ENCODE data around the gene FSIP1.
"Not testable (repeated sequence)": the region's sequence is repeated elsewhere in the genome, so short reads cannot be mapped to it uniquely, and the experiment has no call there.

Gene FSIP1

GRCh38 chr15:39782441-39783138 lies at the start of gene FSIP1:
FSIP1 (minus strand) TSS chr15:39782841; CDS start chr15:39776524, 6,317 bp downstream.
- no peak for FAIRE-seq

DNA sequence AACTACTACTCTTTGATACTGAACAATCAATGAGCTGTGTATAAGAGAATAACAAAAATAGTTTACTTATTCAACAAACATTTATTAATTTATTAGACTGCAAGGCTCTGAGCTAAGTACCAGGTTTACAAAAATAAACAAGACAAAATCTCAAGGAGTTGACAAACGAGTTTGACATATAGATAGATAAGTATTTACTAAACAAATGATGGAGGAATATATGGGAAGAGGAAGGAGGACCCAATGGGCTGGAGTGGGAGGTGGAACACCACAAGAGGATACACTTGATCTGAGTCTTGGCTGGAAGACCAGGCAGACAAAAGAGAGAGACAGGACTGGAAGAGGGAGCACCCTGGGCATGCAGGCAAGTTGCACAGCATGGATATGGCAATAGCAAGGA lies 47.5 kb upstream of the FSIP1 start:
- FAIRE-seq = no peak

GRCh38 chr15:39828374-39828931 lies 45.8 kb upstream of the FSIP1 start:
- no peak for FAIRE-seq

DNA sequence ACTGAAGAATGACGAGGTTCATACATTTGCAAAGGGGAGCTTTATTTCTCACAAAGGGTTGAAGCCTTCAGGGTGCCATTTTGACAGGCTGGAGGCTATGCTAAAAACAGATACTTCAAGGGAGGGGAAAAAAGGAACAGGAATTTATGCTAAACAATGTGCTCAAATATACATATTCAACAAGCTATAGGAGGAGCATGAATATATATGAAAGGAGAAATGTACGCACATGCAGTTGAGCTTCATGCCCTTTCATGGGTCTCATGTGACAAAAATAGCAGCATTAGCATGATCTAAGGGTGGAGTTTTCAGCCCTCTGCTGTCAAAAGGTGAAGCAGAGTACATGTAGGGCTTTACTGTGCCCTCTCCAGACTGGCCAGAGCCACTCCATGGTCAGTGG lies 44.3 kb upstream of the FSIP1 start:
- no peak for FAIRE-seq

- no peak for FAIRE-seq
Measured at GRCh38 chr15:39823634-39824033, 41.0 kb upstream of the FSIP1 start.

DNA sequence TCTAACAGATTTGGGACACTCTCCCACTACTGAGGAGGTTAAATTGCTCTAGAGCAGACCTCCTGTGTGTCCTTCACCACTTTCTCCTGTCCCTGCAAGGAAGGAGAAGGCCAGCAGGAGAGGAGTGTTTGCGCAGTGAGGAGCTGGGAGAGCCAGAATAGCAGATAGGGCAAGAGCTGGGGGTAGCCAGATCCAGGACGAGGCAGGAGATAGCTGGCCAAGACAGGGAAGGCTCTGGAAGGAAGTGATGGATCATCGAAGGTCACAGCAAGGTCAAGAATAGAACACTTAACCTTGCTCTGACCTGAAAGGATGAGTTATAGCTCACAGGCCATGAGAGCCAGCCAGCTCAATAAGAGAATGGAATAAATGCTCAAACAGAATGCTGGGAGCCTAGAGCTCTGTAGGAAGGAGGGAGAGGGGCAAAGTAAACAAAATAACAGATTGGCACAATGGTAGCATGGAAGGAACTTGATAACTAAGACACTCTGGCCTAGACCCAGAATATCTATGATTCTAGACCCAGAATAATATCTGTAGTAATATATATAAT lies 37.5 kb upstream of the FSIP1 start:
- FAIRE-seq = no peak

- no peak for FAIRE-seq
Measured at GRCh38 chr15:39819533-39819932, 36.9 kb upstream of the FSIP1 start.

GRCh38 chr15:39817892-39818291 lies 35.3 kb upstream of the FSIP1 start:
- no peak for FAIRE-seq

GRCh38 chr15:39814489-39814888 lies 31.8 kb upstream of the FSIP1 start:
- FAIRE-seq = no peak

GRCh38 chr15:39812651-39813050 lies 30.0 kb upstream of the FSIP1 start:
- FAIRE-seq = not testable (repeated sequence)

DNA sequence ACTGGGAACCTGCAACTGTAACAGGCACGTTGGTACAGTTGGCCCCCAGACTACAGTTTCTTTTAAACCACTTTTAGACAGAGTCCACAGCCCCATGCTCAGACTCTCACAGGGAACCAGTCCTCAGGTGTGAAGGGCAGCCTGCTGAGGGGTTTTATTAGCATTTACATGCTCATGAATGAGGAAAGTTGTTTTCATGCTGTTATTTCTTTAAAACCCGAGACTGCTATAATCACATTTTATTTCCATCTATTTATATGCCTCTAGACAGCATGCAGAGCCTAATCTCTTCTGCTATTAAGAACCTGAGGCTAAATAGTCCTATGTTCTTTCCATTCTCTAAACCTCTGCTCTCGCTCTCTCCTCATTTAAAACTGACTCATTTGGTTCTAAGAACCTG lies 26.3 kb upstream of the FSIP1 start:
- FAIRE-seq = no peak

DNA sequence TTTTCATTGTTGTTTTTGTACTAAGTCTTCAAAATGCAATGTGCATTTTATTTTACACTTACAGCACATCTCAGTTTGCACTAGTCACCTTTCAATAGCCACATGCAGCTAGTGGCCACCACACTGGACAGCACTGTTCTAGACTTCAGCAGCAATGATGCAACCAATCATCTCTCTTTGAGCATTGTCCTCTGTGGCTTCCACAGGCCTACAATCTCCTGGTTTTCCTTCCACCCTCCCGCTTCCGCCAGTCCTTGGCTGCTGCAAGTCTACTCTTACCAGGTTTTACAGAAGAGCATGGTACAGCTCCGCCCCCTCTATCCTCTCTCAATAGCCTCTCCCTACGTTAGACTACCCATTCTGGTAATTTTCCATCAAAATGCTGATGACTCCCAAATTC lies 25.1 kb upstream of the FSIP1 start:
- no peak for FAIRE-seq

DNA sequence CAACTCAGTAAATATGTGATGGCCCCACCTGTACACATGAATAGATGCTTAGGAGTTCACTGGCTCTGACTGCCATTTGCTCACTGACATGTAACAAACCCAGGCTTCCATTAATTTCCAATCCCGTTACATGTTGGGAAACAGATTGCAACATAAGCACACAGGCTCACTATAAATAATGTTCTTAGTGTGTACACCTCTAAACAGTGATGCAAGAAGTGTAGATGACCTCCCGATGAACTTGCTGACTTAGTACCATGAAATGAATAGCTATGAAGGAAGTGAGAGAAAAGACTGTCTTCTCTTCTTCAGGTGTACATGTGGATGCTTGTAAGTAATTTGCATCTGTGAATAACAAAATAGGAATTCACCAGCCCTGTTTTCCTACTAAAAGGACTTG lies 21.4 kb upstream of the FSIP1 start:
- FAIRE-seq = no peak

GRCh38 chr15:39803016-39803415 lies 20.4 kb upstream of the FSIP1 start:
- FAIRE-seq = no peak

DNA sequence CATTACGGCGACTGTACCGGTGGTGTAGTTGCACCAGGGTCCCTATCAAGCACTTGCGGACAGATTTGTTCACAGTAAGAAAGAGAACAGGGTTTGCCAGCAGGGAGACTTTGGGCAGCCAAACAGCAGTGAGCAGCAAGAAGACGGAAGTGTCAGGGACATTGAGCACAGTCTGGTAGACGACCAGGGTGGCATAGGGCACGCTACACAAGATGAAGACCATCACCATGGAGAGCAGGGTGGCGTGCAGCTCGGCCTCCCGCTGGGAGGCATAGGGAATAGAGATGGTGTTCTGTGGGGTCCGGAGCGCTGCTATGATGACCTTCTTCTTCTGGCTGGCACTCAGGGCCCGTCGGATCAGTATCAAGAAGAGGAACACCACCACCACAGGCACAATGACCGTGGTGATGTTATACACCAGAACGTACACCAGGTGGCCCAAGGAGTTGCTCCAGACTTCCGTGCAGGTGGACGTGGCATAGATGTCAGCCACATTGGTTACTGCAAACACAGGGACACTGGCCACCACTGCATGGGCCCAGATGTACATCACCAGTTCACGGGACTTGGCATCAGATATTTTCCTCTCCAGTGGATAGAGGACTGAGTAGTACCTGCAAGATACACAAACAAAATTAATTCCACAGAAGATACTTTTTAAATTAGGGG lies 19.1 kb upstream of the FSIP1 start:
- no peak for FAIRE-seq

- FAIRE-seq = no peak
Measured at GRCh38 chr15:39799552-39800011, 16.9 kb upstream of the FSIP1 start.

DNA sequence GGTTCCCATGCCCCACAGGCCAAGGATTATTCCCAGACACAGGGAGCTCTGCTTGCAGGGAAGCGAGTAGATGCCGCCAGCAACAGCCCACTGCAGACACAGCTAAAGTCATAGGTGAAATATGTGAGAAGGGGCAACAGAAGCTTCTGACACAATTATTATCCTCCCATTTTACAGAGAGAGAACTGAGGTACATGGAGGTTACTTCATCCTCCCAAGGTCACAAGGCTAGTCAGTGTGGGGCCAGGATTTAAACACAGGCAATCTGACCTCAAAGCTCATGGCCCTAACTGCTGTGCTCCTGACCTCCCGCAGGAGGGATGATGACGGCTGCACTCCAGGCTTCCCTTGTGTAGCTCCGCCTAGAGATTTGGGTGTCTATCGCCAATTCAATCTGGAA lies 15.7 kb upstream of the FSIP1 start:
- no peak for FAIRE-seq

GRCh38 chr15:39797407-39797806 lies 14.8 kb upstream of the FSIP1 start:
- FAIRE-seq = no peak

- no peak for FAIRE-seq
Measured at GRCh38 chr15:39796601-39797000, 14.0 kb upstream of the FSIP1 start.

- FAIRE-seq = no peak
Measured at GRCh38 chr15:39795486-39795885, 12.8 kb upstream of the FSIP1 start.

DNA sequence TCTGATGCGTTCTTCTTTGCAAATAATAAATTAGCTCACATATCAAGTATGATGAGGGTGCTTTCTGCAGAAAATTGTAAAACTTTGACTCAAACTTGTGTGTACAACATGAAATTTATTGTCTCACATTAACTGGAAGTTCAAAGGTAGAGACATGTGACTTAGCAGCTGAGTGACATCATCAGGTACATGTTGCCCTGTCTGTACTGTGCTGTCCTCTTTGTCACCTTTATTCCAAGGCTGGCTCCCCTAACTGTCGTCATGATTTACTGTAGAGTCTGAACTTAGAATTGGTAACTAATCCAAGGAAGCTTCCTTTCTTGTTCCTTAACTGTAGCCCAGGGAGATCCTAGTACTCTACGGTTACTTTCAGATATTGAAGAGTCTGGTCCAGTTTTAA lies 12.3 kb upstream of the FSIP1 start:
- FAIRE-seq = no peak

- FAIRE-seq = no peak
Measured at GRCh38 chr15:39793923-39794322, 11.3 kb upstream of the FSIP1 start.

GRCh38 chr15:39792844-39793335 lies 10.2 kb upstream of the FSIP1 start:
- FAIRE-seq = no peak
